GM18505 (cell line): Measurements from ENCODE around the gene TRIM43.
"Not testable (repeated sequence)": the region's sequence is repeated elsewhere in the genome, so short reads cannot be mapped to it uniquely, and the experiment has no call there.

Experiments used
- ATAC-seq: cut with Tn5 transposase; IDR thresholded peaks from one replicate; pipeline ENCODE4 v1.9.1; 2021; ENCODE audit not compliant: unreplicated experiment

Gene TRIM43

DNA sequence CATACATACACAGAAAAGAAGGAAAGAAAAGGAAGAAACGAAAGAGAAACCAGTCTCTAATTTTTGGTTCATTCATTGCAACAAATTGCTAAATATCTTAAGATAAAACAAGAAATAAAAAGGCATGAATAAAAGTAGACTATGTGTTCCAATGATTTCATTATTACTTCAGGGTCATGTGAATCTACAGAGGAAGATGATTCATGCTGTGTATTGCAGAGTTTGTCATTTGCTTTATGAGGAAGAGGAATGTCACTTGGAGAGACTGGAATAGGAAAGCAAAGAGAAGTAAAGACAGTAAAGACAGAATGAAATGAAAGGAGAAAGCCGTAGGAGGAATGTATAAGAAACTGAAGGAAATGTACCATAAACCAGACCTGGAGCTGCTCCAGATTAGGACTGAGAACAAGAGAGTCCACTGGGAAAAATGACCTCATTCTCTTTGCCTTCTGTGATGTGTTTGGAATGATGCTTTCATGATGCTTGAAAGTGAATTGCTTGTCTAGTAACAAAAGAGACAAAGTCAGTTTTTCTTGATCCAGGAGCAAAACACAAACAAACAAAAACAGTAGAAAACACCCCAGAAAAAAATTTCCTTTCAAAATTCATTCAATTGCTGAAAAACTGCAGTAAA, 41.9 kb downstream of the TRIM43 start:
- ATAC-seq: not testable (repeated sequence)

DNA sequence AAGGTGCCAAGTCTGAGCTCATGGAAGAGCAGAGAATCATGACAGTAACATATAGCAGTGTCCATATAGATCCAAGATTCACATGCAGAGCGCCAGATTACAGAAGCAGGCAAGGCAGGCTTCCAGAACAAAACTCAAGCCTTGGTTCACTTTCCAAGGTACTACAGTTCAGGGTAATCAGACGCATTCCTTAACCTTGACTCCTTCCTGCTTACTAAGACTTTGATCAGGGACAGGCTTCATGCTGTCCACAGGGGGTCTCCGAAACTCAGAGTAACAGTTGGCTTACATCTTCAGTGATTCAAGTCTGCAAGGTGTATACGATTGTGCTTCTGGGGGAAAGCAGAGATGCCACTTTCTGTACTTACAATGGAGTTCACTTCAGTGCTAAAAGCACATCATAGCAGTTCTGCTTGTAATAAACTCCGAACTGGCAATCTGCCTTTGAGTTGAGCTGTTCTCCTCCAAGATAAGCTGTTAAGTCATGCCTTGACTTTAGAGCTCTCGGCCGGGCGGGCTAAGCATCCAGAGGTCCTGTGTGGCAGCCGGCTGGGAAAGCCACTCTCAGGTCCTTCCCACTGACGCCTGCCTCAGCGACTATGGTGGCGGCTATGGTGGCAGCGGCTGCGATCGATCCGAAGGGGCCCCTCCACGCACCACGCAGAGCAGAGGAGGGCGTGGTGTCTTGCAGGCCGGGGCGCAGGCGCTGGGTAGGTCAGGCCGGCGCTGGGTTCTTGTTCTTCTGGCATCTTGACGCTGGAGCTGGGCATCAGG, 48.9 kb downstream of the TRIM43 start:
- not testable (repeated sequence) for ATAC-seq

DNA sequence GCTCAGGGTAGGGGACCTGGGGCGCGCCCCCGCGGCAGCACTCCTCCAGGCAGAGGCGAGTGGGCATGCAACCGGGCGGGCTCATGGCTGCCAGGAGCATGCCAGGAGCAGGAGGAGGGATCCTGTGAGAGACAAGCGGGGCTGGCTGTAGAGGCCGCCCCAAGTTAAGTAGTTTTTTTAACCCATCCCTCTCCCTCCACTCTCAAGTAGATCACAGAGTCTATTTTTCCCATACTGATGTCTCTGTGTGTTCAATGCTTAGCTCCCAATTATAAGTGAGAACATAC, 49.4 kb downstream of the TRIM43 start:
- ATAC-seq: not testable (repeated sequence)

DNA sequence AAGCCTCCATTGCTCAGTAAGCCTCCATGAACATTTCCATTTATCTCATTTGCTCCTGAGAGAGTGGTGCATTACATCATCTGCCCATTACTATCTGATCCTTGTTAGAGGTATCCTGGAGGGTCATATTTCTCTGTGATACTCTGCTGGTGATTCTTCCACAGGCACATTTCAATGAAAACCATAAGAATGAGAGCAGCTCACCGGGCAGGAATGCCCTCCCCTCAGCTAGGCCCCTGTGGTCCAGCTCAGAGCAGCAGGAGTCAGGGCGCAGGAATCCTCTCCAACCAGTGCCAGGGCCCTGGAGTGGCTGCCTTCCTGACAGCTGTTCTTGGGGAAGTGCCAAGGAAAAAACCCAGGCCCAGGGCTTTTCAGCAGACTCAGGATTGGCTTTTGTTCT, 50.0 kb downstream of the TRIM43 start:
- ATAC-seq: not testable (repeated sequence)

DNA sequence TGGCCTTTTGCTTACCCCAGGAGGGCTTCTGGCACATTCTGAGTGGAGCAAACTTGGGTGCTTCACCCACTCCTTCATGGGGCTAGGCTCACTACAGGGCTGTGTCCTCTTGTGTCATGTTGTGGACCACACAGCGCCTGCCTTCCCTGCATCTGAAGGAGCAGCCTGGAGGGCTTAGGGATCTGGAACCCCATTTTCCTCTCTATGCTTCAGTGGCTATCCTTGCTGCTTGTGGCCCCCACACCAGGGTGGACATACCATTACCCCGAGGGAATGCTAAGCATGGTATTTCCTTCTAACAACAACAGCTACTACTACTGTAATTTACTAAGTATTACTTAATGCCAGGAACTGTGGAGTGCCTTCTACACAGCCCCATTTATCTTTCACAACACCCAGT, 50.6 kb downstream of the TRIM43 start:
- not testable (repeated sequence) for ATAC-seq

DNA sequence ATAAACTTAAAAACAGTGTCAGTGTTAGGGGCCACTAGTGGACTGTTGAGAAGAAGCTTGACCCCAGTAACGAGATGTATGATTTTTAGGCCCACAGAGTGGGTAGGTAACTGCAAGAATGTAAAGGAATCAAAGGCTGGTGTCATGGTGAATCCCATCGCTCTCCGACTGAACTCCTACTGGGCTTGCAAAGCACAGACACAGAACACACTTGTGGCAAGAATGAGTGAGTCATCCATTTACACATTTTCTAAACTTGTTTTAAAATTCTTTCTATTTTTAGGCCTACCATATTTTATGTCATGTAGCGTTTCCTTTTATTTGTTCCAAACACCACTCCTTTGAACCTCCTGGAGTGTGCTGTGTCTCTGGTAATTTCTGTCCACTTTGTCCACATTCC, 51.1 kb downstream of the TRIM43 start:
- not testable (repeated sequence) for ATAC-seq

DNA sequence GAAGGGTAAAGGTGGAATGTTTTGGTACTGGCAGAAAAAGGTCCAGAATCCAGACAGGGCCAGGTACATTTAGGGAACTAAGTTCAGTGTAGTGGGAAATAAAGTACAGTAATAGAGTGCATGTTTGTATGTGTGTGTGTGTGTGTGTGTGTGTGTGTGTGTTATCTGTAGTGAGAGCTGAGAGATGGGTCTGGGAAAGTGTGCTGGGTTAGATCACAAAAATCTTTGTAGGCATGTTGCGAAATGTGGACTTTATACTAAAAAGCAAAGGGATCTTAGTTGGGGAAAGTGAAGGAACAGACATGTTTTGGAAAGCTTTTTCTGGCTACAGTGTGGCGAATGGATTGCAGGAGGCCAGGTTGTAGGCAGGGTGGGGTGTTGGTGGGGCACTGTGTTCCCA, 53.5 kb downstream of the TRIM43 start:
- ATAC-seq: not testable (repeated sequence)

DNA sequence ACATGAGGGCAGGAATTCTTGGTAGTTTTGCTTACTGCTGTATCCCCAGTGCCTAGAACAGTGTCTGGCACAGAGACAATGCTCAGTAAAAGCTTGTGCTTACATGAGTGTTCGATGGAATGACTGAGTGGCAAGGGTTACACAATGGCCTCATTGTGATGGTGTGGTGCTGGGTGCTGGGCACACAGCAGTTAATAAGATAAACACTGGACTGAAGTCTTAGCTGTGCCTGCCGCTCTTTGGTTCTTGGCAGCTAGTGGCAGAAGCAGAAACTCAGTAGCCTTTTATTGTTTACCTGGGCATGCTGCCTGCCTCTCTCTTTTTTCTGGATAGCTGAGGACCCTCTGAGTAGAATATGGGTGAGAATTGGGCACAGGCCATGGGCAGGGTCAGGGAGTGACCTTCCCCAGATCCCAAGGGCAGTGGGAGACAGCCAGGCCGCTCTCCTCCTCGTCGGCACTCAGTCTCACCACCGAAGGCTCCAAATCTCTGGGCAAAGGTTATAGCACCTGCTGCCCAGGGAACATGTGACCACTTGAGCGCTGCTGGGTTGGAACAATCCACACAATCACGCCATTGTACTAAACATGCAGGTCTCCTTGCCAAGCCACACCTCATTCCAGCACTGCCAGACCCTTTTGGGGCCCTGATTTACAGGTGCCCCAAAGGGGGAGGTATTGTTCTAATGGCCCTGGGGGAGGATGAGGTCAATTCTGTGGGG, 54.6 kb downstream of the TRIM43 start:
- not testable (repeated sequence) for ATAC-seq

DNA sequence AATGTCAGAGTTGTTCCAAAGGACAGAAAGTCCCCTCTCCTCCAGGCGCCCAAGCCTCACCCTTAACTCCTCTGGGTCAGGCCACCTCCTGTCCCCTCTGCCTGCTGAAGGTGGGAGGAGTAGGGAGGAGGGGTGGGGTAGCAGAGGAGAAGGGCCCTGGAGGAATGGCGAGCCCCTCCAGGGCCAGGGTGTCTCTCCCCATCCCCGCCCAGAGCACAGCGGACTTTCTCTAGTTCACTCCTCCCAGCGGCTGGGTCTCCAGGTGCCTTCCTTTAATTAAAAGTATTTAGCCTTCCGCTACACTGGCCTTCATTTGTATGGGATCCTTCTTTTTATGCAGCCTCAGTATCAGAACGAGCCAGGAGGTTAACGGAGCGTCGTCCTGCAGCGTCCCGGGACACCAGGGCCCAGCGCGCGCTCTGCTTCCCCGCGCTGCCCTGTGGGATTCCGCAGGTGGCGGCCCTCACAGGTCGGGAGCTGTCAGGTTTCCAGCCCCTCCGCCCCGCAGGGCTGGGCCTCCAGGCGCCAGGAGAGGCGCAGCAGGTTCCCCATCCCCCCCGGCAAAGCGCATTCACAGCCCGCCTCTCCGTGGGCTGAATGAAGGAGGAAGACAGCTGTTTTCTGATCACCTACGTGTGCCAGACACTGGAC, 57.2 kb downstream of the TRIM43 start:
- ATAC-seq: not testable (repeated sequence)
